ENCODE data around the gene PRELP.

Gene PRELP

DNA sequence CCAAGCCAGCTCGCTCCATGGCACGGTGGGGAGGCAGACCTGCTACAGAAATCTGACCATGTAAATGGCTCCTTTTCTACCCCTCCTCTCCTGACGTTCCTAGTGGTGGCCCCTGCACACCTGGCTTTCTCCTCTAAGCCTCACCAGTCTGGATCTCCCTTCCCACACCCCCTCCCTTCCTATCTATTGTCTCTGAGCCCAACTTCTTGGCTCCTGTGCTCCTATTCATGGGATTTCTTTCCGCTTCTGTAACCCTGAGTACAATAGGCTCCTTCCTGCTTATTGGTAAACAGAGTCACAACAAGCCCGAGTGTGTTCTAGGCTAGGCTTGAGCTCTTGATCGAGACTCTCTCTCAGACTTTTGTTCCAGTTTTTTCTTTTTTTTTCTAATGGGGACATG is 35.9 kb downstream of the PRELP start:
- peak overlapping the region; percentile 6 to 17 for H2BK12ac ChIP-seq (ENCODE audit: low read length in 2 of 2)
- no peak for DNase-seq
- H3K18ac ChIP-seq (ENCODE audit: low read depth in 1 of 2, low read length in 2 of 2) = peak overlapping the region in 1 of 2 experiments; percentile 42
- H3K27me3 ChIP-seq (ENCODE audit: control insufficient read depth in 1 of 2, insufficient read depth in 1 of 2, low read length in 2 of 2) = no peaks in the 10 kb centered on the region
- no peaks in the 10 kb centered on the region for H3K9me3 ChIP-seq (ENCODE audit: control insufficient read depth, low read length)
- no peaks in the 10 kb centered on the region for H3K36me3 ChIP-seq (ENCODE audit: control insufficient read depth in 1 of 2, insufficient read depth in 2 of 2, low read depth in 1 of 2, low read length in 2 of 2)
- WGBS = 93% methylated on average over 6 of the region's 6 CpGs
- no peak overlapping the region for H3K4me3 ChIP-seq (ENCODE audit: insufficient read depth in 1 of 2, low read depth in 1 of 2, low read length in 2 of 2)
- no peak overlapping the region for H3K9ac ChIP-seq (ENCODE audit: low read length)
- H4K8ac ChIP-seq (ENCODE audit: low read length) = no peak overlapping the region
- H3K23ac ChIP-seq (ENCODE audit: low read length in 2 of 2) = no peak overlapping the region
- no peak overlapping the region for H4K91ac ChIP-seq (ENCODE audit: low read length)
- H3K4ac ChIP-seq (ENCODE audit: low read depth in 1 of 2, low read length in 2 of 2) = no peak overlapping the region
- H2BK120ac ChIP-seq (ENCODE audit: low read depth, low read length) = peak overlapping the region; percentile 34
- no peak overlapping the region for H2BK5ac ChIP-seq (ENCODE audit: low read depth, low read length, poor library complexity, severe bottlenecking)
- peak overlapping the region; percentile 23 for H2AK5ac ChIP-seq (ENCODE audit: low read length, severe bottlenecking)
- H3K27ac ChIP-seq (ENCODE audit: low read length, poor library complexity, severe bottlenecking) = no peak overlapping the region
- peak overlapping the region in 1 of 2 experiments; percentile 18 for H3K14ac ChIP-seq (ENCODE audit: low read length in 2 of 2)
- H3K79me1 ChIP-seq (replicated peaks; ENCODE audit: low read length, poor library complexity, severe bottlenecking) = no peaks in the 10 kb centered on the region
- H2BK15ac ChIP-seq (ENCODE audit: low read depth, poor library complexity, severe bottlenecking) = peak overlapping the region; percentile 1
- H3K4me1 ChIP-seq (ENCODE audit: control insufficient read depth, insufficient read depth, low read depth, low read length) = peaks cover 32% of the 10 kb centered on the region
- H3K4me2 ChIP-seq (ENCODE audit: low read length, poor library complexity, severe bottlenecking) = no peak overlapping the region
- H2AFZ ChIP-seq (ENCODE audit: low read depth, low read length) = no peak overlapping the region

DNA sequence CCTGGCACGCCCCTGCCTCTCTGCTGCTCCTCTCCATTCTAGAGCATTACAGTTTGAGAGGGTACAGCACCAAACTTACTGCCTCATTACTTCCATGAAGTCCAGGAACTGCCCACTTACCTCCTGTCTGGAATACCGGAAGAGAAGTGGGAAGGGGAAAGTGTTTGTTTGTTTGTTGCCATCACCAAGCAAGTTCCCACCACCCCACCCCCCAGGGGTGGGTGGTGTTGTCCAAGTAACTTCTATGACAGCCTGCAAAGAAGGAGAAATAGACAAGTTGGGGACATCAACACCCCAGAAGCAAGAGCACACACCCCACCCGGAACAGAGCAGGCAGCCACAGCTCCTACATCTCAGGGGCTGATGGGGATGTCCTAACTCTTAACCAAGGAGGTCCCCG is 36.3 kb downstream of the PRELP start:
- 92% methylated on average over 3 of the region's 4 CpGs for WGBS
- H2BK120ac ChIP-seq (ENCODE audit: low read depth, low read length) = peak overlapping the region; percentile 34
- peak overlapping the region; percentile 1 for H2BK15ac ChIP-seq (ENCODE audit: low read depth, poor library complexity, severe bottlenecking)
- H3K14ac ChIP-seq (ENCODE audit: low read length in 2 of 2) = no peak overlapping the region
- no peak overlapping the region for H3K23ac ChIP-seq (ENCODE audit: low read length in 2 of 2)
- peaks cover 32% of the 10 kb centered on the region for H3K4me1 ChIP-seq (ENCODE audit: control insufficient read depth, insufficient read depth, low read depth, low read length)
- no peaks in the 10 kb centered on the region for H3K9me3 ChIP-seq (ENCODE audit: control insufficient read depth, low read length)
- H3K18ac ChIP-seq (ENCODE audit: low read depth in 1 of 2, low read length in 2 of 2) = peak overlapping the region; percentile 41 to 61
- H4K8ac ChIP-seq (ENCODE audit: low read length) = no peak overlapping the region
- H3K27me3 ChIP-seq (ENCODE audit: control insufficient read depth in 1 of 2, insufficient read depth in 1 of 2, low read length in 2 of 2) = no peaks in the 10 kb centered on the region
- H2BK5ac ChIP-seq (ENCODE audit: low read depth, low read length, poor library complexity, severe bottlenecking) = no peak overlapping the region
- H3K9ac ChIP-seq (ENCODE audit: low read length) = peak overlapping the region; percentile 85
- peak overlapping the region; percentile 30 for H4K91ac ChIP-seq (ENCODE audit: low read length)
- H2AFZ ChIP-seq (ENCODE audit: low read depth, low read length) = no peak overlapping the region
- H3K79me1 ChIP-seq (replicated peaks; ENCODE audit: low read length, poor library complexity, severe bottlenecking) = no peaks in the 10 kb centered on the region
- no peaks in the 10 kb centered on the region for H3K36me3 ChIP-seq (ENCODE audit: control insufficient read depth in 1 of 2, insufficient read depth in 2 of 2, low read depth in 1 of 2, low read length in 2 of 2)
- peak overlapping the region; percentile 60 to 75 for H3K4ac ChIP-seq (ENCODE audit: low read depth in 1 of 2, low read length in 2 of 2)
- peak; percentile 46 for DNase-seq
- H2BK12ac ChIP-seq (ENCODE audit: low read length in 2 of 2) = peak overlapping the region; percentile 6 to 89
- no peak overlapping the region for H3K4me3 ChIP-seq (ENCODE audit: insufficient read depth in 1 of 2, low read depth in 1 of 2, low read length in 2 of 2)
- peak overlapping the region; percentile 67 for H3K27ac ChIP-seq (ENCODE audit: low read length, poor library complexity, severe bottlenecking)
- H2AK5ac ChIP-seq (ENCODE audit: low read length, severe bottlenecking) = peak overlapping the region; percentile 74
- no peak overlapping the region for H3K4me2 ChIP-seq (ENCODE audit: low read length, poor library complexity, severe bottlenecking)

DNA sequence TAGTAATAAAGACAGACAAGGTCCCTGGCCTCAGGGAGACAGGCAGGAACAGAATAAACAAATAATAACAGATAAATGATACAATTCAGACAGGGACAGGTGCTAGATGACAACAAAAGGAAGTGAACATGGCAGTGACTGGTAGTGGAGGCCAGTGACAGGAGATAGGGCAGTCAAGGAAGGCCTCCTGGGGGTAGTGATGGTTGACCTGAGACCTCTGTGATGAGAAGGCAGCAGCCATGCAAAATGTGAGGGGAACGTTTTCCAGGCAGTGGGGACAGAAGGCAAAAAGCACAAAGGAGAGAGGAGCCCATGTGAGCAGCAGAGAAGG is 36.9 kb downstream of the PRELP start:
- Histone ChIP-seq H2BK12ac (ENCODE audit: low read length in 2 of 2) (peak overlapping the region; percentile 6 to 93), H3K14ac (ENCODE audit: low read length in 2 of 2) (peak overlapping the region in 1 of 2 experiments; percentile 89), H3K4me3 (ENCODE audit: insufficient read depth in 1 of 2, low read depth in 1 of 2, low read length in 2 of 2) (peak overlapping the region in 1 of 2 experiments; percentile 36), H3K4ac (ENCODE audit: low read depth in 1 of 2, low read length in 2 of 2) (peak overlapping the region in 1 of 2 experiments; percentile 88), H4K8ac (ENCODE audit: low read length) (peak overlapping the region; percentile 10), H2BK5ac (ENCODE audit: low read depth, low read length, poor library complexity, severe bottlenecking) (no peak overlapping the region), H3K18ac (ENCODE audit: low read depth in 1 of 2, low read length in 2 of 2) (peak overlapping the region; percentile 1 to 96), H2BK120ac (ENCODE audit: low read depth, low read length) (no peak overlapping the region), H3K27me3 (ENCODE audit: control insufficient read depth in 1 of 2, insufficient read depth in 1 of 2, low read length in 2 of 2) (no peaks in the 10 kb centered on the region), H3K23ac (ENCODE audit: low read length in 2 of 2) (no peak overlapping the region), H2AFZ (ENCODE audit: low read depth, low read length) (no peak overlapping the region), H3K79me1 (replicated peaks; ENCODE audit: low read length, poor library complexity, severe bottlenecking) (no peaks in the 10 kb centered on the region), H3K4me2 (ENCODE audit: low read length, poor library complexity, severe bottlenecking) (peak overlapping the region; percentile 24), H3K4me1 (ENCODE audit: control insufficient read depth, insufficient read depth, low read depth, low read length) (peaks cover 28% of the 10 kb centered on the region), H3K9ac (ENCODE audit: low read length) (peak overlapping the region; percentile 85), H4K91ac (ENCODE audit: low read length) (peak overlapping the region; percentile 5), H3K9me3 (ENCODE audit: control insufficient read depth, low read length) (no peaks in the 10 kb centered on the region), H3K36me3 (ENCODE audit: control insufficient read depth in 1 of 2, insufficient read depth in 2 of 2, low read depth in 1 of 2, low read length in 2 of 2) (no peaks in the 10 kb centered on the region), H2BK15ac (ENCODE audit: low read depth, poor library complexity, severe bottlenecking) (peak overlapping the region; percentile 38), H2AK5ac (ENCODE audit: low read length, severe bottlenecking) (no peak overlapping the region), H3K27ac (ENCODE audit: low read length, poor library complexity, severe bottlenecking) (peak overlapping the region; percentile 67)
- no peak for DNase-seq
- 0% methylated on average over 1 of the region's 1 CpG for WGBS

DNA sequence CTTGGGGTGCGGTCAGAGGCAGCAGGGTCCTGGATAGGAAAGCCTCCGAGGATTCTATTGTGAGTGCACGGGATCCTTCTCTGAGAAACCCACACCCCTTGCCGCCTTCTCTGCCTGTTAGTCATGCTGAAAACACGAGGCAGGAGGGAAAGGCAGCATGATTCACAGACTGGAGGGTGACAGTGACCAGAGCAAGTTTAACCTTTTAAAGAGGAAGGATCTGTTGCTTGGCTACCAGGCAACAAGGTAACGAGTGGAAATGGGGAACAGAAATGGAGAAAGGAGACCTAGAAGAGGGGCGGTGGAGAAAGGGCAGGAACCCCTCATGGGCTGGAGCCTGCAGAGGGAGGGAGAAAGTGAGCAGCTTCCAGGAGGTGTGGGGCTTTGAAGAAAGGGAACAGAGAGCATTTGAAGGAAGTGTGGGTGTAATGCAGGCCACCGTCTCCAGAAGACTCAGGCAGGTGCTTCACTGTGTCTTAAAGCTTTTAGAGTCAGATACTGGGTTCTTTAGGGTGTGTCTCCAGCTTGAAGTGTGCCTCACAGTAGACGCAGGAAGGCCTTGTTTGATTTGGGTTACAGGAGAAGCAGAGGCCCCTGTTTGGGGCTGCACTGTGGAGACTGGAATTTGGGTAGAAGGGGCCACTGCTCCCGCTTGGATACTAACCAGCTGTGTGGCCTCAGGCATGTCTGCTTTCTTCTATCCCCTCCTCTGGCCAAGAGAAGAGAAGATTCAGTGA is 37.4 kb downstream of the PRELP start:
- peak overlapping the region; percentile 12 for H2AK5ac ChIP-seq (ENCODE audit: low read length, severe bottlenecking)
- peak overlapping the region; percentile 12 for H2BK120ac ChIP-seq (ENCODE audit: low read depth, low read length)
- H3K4ac ChIP-seq (ENCODE audit: low read depth in 1 of 2, low read length in 2 of 2) = peak overlapping the region; percentile 16 to 88
- H3K27me3 ChIP-seq (ENCODE audit: control insufficient read depth in 1 of 2, insufficient read depth in 1 of 2, low read length in 2 of 2) = no peaks in the 10 kb centered on the region
- H3K14ac ChIP-seq (ENCODE audit: low read length in 2 of 2) = peak overlapping the region in 1 of 2 experiments; percentile 89
- peak overlapping the region; percentile 31 for H4K91ac ChIP-seq (ENCODE audit: low read length)
- DNase-seq = peak; percentile 98
- peak overlapping the region in 1 of 2 experiments; percentile 36 for H3K4me3 ChIP-seq (ENCODE audit: insufficient read depth in 1 of 2, low read depth in 1 of 2, low read length in 2 of 2)
- H2BK12ac ChIP-seq (ENCODE audit: low read length in 2 of 2) = peak overlapping the region; percentile 78 to 93
- H2AFZ ChIP-seq (ENCODE audit: low read depth, low read length) = no peak overlapping the region
- peak overlapping the region; percentile 3 for H2BK5ac ChIP-seq (ENCODE audit: low read depth, low read length, poor library complexity, severe bottlenecking)
- peak overlapping the region; percentile 64 for H4K8ac ChIP-seq (ENCODE audit: low read length)
- peaks cover 28% of the 10 kb centered on the region for H3K4me1 ChIP-seq (ENCODE audit: control insufficient read depth, insufficient read depth, low read depth, low read length)
- peak overlapping the region; percentile 67 for H3K27ac ChIP-seq (ENCODE audit: low read length, poor library complexity, severe bottlenecking)
- 6% methylated on average over 7 of the region's 10 CpGs for WGBS
- H2BK15ac ChIP-seq (ENCODE audit: low read depth, poor library complexity, severe bottlenecking) = peak overlapping the region; percentile 55
- H3K79me1 ChIP-seq (replicated peaks; ENCODE audit: low read length, poor library complexity, severe bottlenecking) = no peaks in the 10 kb centered on the region
- peak overlapping the region; percentile 7 to 96 for H3K18ac ChIP-seq (ENCODE audit: low read depth in 1 of 2, low read length in 2 of 2)
- no peak overlapping the region for H3K23ac ChIP-seq (ENCODE audit: low read length in 2 of 2)
- H3K9ac ChIP-seq (ENCODE audit: low read length) = peak overlapping the region; percentile 85
- H3K9me3 ChIP-seq (ENCODE audit: control insufficient read depth, low read length) = no peaks in the 10 kb centered on the region
- no peaks in the 10 kb centered on the region for H3K36me3 ChIP-seq (ENCODE audit: control insufficient read depth in 1 of 2, insufficient read depth in 2 of 2, low read depth in 1 of 2, low read length in 2 of 2)
- H3K4me2 ChIP-seq (ENCODE audit: low read length, poor library complexity, severe bottlenecking) = peak overlapping the region; percentile 24
